ENCODE results near the gene EFNA2.

Gene EFNA2

GRCh38 chr19:1258707-1259205, 26.9 kb upstream of the EFNA2 start:
- no peak overlapping the region for H3K4me3 ChIP-seq (ENCODE audit: low read depth, low read length)
- TF ChIP-seq CTCF (IDR thresholded peaks at IDR 0.05; ENCODE audit: control insufficient read depth, extremely low read depth, insufficient read depth), result no peak
- no peak for DNase-seq (ENCODE audit: low read depth)

DNA sequence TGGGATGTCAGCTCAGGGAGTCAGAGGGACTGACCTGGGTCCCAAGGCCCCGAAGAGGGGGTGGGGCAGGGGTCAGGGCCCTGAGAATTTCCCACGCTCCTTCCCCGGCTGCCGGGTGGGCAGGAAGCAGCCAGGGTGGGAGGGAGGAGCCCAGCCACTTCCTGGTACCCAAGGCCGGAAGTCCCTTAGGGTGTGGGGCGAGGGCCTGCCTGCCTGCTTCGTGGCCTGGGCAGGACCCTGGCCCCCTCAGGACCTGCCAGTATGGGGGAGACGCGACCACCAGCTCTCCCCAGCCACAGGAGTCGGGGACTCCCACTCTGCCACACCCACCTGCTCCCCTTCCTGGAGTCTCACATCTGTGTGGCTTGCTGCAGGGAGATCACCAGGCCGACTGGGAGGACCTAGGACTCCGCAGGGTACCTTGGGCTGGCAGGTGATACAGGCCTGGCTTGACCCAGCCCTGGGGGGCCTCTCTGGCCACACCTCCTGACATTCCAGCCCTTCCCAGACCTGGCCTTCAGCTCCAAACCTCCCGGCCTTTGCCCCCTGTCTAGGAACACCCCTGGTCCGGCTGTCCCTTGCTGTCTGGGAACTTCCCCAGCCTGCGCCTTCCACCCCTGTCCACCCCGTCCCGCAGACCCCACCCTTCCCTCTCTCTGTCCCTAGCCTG, 26.3 kb upstream of the EFNA2 start:
- TF ChIP-seq CTCF (IDR thresholded peaks at IDR 0.05; ENCODE audit: control insufficient read depth, extremely low read depth, insufficient read depth), result no peak
- no peak for DNase-seq (ENCODE audit: low read depth)
- no peak overlapping the region for H3K4me3 ChIP-seq (ENCODE audit: low read depth, low read length)

DNA sequence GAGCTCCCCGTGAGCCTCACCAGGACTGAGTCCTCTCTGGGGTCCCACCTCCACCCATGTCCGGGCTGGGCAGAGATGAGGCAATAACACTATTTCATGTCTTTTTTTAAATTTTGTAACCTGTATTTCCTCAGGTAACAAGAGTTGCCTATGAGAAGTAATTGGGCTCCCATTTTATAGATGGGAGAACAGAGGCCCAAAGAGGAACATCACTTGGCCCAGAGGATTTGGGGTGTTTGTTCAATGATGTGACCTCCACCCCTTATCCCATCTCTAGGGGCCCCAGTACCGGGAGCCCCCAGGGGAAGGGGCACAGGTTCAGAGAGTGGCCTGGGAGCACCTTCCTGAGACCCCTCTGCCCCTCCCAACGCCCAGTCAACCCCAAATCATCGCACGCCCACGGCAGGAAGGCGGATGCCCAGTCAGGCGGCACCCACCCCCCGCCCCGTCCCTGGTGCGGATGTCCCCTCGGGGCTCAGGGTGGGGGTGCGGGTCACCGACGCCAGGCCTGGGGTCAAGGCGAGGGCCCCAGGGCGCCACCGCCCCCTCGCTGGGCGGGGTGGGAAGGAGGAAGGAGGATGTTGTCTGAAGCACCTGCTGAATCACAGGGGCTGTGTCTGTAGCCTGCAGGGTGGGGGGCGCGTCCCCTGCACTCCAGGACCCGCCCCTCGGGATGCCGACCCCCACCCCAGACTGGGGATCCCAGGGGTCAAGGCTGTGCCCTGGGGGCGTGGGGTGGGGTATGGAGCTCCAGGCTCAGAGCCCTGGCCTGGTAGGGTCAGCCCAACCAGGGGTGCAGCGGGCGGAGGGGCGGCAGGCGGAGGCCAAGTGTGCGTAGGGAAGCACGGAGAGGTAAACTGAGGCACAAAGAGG, 25.6 kb upstream of the EFNA2 start:
- no peak for TF ChIP-seq CTCF (IDR thresholded peaks at IDR 0.05; ENCODE audit: control insufficient read depth, extremely low read depth, insufficient read depth)
- no peak for DNase-seq (ENCODE audit: low read depth)

DNA sequence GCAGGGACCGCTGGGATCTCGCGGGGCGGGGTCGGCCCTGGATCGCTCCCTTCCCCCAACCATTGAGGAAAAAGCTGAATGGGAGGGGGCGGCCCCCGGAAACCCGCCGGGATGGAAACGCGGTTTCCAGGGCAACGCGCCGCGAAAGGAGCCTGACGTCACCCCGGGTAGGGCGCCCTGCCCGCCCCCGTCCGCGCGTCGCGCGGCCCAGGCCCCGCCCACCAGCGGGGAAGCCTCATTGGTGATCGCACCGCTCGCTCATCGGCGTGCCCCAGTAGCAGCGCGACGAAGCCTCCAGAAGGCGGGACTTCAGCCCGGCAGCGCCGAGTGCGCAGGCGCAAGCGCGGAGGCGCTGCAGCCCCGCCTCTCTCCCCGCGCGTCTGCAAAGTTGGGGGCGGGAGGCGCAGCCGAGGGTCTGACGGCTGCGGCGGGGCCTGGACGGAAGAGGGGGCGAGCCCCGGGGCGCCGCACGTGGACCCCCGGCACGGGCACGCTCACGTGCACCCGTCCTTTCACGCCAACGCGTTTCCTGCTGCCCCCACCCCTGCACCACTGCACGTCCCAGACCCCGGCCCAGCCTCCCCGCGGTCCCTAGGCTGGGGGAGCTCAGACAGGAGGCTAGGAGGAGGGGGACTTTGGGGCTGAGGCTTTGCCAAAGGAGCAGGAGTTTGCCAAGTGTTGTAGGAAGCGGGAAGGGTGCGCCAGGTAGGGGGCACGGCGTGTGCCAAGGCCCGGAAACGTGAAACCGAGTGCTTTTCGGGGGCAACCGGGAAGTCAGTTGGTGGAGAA, 24.7 kb upstream of the EFNA2 start:
- DNase-seq (ENCODE audit: low read depth), result peak; percentile 73
- TF ChIP-seq CTCF (IDR thresholded peaks at IDR 0.05; ENCODE audit: control insufficient read depth, extremely low read depth, insufficient read depth), result no peak
- peak overlapping the region; percentile 73 for H3K4me3 ChIP-seq (ENCODE audit: low read depth, low read length)

More for the DNA sequence above, 25.6 kb upstream of the EFNA2 start:
- peak overlapping the region; percentile 25 for H3K4me3 ChIP-seq (ENCODE audit: low read depth, low read length)

DNA sequence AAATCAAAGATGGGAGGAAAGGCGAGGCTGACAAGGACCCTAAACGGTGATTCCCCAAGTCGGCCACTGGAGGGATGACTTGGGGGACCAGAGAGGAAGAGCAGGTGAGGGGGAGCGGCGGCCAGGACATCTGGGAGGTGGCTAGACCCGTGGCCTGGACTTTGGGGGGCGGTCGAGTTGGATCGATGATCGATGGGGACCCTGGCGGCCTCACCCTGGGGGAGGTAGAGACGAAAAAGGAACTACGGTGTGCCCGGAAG, 24.2 kb upstream of the EFNA2 start:
- no peak for DNase-seq (ENCODE audit: low read depth)
- H3K4me3 ChIP-seq (ENCODE audit: low read depth, low read length), result peak overlapping the region; percentile 73
- TF ChIP-seq CTCF (IDR thresholded peaks at IDR 0.05; ENCODE audit: control insufficient read depth, extremely low read depth, insufficient read depth), result 0 out of 2 replicates have a peak, but pooled peaks have one; percentile 22

- peak; percentile 97 for DNase-seq (ENCODE audit: low read depth)
- H3K4me3 ChIP-seq (ENCODE audit: low read depth, low read length), result peak overlapping the region; percentile 73
- no peak for TF ChIP-seq CTCF (IDR thresholded peaks at IDR 0.05; ENCODE audit: control insufficient read depth, extremely low read depth, insufficient read depth)
Measured at GRCh38 chr19:1261798-1262622, 23.7 kb upstream of the EFNA2 start.
